GM18505 (cell line): ENCODE data around the gene SPATS2.
A peak's percentile ranks its signal among the peaks of the same experiment; 100 is the strongest.
"Not testable (repeated sequence)": the region's sequence is repeated elsewhere in the genome, so short reads cannot be mapped to it uniquely, and the experiment has no call there.

Source experiments
- ATAC-seq: cut with Tn5 transposase; IDR thresholded peaks from one replicate; pipeline ENCODE4 v1.9.1; 2021; ENCODE audit not compliant: unreplicated experiment
- POLR2A ChIP-seq: IDR thresholded peaks from 4 replicates; pipeline ENCODE4 v1.6.1; 2011; ENCODE audit warnings: borderline replicate concordance; ENCODE audit not compliant: insufficient read depth, insufficient read length; ENCODE audit errors: extremely low read depth

SPATS2 gene

DNA sequence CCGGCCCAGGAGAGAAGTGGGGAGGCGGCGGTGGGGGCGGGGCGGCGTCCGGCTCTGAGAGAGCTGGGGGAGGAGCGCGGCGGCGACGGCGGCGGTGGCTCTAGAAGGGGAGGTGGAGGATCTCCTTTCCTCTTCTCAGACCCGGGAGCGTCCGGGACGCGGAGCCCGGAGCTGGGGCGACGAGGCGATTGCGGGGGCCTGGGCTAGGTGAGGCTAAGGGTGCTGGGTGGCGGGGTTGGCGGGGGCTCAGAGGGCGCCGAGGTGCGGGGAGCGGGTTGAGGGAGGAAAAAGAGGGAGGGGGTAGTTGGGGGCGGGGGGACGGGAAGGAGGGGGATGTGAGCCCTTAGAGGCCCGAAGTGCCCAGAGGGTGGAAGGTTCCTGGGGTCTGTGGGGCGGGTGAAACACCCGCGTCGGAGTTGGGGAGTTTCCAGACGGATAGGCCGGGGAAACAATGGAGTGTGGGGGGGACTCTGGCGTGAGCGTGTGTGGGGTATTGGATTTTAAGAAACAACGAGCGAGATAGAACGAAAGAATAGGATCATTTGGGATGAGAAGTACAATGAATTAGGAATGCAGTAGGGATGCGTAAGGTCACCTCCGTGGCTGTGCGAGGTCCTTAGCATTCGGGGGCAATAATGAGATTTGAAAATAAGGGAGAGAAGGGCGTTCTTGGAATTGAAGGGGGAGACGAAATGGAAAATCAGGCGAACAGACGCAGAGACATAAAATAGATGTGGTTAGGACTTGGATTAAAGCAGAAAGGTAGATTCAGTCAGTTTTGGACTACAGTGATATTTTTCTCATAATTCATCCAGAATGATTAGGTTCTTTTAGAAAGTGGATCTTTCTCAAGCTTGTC, at the start of gene SPATS2:
Gene SPATS2, plus strand, starts transcription at position 82 of the 859 bp plus-strand sequence. CDS start 93,551 bp downstream, outside the sequence.
- no peak for ATAC-seq
- TF ChIP-seq POLR2A, result peak; percentile 39

DNA sequence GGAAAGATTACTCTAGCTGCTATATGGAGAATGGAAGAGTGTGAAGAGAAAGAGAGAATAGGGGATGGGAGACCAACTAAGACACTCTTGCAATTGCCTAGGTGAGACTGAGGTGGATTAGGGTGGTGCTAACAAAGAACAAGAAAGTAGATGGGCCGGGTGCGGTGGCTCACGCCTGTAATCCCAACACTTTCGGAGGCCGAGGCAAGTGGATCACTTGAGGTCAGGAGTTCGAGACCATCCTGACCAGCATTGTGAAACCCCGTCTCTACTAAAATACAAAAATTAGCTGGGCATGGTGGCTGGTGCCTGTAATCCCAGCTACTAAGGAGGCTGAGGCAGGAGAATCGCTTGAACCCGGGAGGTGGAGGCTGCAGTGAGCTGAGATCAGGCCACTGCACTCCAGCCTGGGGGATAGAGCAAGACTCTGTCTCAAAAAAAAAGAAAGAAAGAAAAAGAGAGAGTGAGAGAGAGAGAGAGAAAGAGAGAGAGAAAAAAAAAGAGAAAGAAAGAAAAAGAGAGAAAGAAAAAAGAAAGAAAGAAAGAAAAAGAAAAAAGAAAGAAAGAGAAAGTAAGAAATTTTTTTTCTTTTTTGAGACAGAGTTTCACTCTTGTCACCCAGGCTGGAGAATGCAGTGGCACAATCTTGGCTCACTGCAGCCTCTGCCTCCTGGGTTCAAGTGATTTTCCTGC, 46.7 kb upstream of the SPATS2 start:
- not testable (repeated sequence) for ATAC-seq

DNA sequence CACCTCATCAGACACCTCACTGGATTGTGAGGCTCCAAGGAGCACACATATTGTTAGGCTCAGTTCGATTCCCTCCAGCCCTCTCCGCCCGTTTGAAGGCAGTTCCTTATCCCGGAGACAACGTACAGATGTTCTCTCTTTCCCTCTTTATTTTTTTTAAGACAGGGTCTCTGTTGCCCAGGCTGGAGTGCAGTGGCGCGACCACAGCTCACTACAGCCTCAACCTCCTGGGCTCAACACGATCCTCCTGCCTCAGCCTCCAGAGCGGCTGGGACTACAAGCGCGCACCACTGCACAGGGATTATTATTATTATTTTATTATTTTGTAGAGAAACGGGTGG, 44.9 kb upstream of the SPATS2 start:
- ATAC-seq, result no peak
- TF ChIP-seq POLR2A, result no peak

DNA sequence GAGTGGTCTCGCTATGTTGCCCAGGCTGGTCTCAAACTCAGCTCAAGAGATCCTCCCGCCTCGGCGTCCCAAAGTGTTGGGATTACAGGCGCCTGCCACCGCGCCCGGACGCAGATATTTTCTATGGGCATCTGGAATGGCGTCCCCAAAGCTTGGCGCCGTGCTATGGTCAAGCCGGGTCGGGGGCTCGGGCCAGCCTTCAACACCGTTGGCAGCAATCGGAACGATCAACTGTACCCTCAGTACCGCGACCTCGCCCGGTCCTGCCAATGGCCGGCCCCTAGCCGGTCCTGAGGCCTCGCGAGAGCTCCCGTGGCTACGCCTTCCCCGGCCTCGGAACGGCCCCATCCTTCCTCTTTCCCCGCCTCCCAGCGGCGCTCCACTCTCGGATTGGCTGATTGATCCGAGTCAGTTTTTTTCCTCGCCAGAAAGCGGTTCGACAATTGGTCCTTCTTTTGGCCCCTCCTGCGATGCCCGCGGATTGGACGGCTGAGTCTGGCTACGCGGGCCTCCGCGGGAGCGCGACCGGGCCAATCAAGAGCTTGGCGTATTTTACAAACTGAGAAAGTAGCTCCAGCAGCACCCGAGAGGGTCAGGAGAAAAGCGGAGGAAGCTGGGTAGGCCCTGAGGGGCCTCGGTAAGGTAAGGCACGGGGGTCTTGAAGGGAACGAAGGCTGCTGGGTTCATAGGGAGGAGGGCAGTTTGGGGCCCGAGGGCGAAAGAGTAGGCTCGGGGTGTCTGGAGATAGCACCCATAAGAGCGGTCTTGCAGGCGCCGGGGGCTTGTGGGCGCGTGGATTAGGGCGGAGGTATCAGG, 44.3 kb upstream of the SPATS2 start, which contains the start of gene TROAP:
Gene TROAP, plus strand, starts transcription at position 548 of the 816 bp plus-strand sequence. CDS start 354 bp downstream, outside the sequence.
- peak; percentile 89 for TF ChIP-seq POLR2A
- ATAC-seq, result peak; percentile 97

DNA sequence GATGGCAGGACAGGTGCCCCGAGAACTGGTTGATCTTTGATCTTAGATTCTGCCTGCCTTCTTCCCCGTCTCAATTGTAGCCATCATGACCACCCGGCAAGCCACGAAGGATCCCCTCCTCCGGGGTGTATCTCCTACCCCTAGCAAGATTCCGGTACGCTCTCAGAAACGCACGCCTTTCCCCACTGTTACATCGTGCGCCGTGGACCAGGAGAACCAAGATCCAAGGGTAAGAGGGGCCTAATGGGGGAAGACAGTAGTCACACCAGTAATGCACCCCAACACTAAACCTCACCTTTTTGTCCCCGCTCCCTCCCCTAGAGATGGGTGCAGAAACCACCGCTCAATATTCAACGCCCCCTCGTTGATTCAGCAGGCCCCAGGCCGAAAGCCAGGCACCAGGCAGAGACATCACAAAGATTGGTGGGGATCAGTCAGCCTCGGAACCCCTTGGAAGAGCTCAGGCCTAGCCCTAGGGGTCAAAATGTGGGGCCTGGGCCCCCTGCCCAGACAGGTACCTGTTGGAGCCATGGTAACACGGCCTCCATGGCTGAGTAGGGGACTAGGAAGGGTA, 43.7 kb upstream of the SPATS2 start:
- TF ChIP-seq POLR2A, result no peak
- ATAC-seq, result no peak

DNA sequence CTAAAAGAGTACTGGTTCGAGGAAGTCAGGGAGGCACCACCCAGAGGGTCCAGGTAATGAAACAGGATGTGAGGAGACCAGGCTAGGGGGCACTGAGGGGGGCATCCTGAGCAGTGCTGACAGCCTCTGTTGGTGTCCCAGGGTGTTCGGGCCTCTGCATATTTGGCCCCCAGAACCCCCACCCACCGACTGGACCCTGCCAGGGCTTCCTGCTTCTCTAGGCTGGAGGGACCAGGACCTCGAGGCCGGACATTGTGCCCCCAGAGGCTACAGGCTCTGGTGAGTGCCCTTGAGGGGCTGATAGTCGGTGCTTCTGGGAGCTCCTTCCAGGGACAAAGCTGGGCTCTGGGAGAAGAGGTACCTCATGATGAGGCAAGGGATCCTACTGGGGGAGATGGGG, 41.7 kb upstream of the SPATS2 start:
- ATAC-seq, result no peak
- no peak for TF ChIP-seq POLR2A

DNA sequence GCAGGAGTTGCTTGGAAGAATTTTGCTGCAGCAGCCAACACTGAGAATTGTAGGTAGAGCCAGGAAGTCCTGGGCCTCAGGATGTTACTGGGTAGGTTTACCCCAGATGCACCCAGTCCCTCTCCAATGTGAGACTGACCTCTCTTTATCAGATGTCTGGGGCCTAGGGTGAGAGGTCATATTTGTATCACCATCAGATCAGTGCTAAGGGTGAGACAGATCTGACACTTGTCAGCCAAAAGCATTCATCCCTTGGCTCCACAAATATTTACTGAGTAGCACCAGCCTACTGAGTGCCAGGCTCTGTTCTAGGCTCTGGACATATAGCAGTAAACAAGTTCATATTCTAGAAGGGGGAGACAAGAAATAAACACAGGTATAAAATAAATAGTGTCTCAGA, 39.9 kb upstream of the SPATS2 start:
- TF ChIP-seq POLR2A, result no peak

DNA sequence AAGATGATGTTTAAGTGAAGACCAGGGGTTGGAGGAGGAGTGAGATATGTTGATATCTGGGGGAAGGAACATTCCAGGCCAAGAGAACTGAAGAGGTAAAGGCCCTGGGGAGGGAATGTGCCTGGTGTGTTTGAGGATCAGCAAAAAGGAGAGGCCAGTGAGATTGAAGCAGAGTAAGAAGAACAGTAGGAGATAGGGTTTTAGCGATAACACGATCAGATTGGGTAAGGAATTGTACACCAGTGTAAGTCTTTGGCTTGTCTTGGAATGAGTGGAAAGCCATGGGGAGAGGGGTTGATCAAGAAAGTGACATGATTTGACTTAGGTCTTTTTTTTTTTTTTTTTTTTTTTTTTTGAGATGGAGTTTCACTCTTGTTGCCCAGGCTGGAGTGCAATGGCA, 39.4 kb upstream of the SPATS2 start:
- no peak for ATAC-seq

More for the DNA sequence above, 39.9 kb upstream of the SPATS2 start:
- ATAC-seq, result no peak

DNA sequence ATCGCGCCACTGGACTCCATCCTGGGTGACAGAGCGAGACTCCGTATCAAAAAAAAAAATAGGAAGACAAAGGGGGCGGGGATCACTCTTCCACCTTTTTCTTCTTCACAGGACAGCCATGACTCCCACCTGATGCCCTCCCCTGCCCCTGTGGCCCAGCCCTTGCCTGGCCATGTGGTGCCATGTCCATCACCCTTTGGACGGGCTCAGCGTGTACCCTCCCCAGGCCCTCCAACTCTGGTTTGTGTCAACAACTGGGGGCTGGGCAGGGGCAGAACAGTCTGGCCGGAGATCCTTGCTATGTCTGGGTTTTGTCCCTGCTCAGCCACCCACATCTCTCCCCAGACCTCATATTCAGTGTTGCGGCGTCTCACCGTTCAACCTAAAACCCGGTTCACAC, 38.4 kb upstream of the SPATS2 start:
- no peak for TF ChIP-seq POLR2A
- ATAC-seq, result no peak

More for the DNA sequence above, 39.4 kb upstream of the SPATS2 start:
- TF ChIP-seq POLR2A, result no peak

DNA sequence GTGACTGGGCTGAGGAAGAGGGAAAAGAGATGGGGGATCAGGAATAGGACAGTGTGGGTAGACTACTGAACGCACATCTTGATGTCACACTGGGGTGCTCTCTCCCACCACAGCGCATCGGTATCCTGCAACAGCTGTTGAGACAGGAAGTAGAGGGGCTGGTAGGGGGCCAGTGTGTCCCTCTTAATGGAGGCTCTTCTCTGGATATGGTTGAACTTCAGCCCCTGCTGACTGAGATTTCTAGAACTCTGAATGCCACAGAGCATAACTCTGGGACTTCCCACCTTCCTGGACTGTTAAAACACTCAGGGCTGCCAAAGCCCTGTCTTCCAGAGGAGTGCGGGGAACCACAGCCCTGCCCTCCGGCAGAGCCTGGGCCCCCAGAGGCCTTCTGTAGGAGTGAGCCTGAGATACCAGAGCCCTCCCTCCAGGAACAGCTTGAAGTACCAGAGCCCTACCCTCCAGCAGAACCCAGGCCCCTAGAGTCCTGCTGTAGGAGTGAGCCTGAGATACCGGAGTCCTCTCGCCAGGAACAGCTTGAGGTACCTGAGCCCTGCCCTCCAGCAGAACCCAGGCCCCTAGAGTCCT, 37.1 kb upstream of the SPATS2 start:
- no peak for TF ChIP-seq POLR2A
- no peak for ATAC-seq

DNA sequence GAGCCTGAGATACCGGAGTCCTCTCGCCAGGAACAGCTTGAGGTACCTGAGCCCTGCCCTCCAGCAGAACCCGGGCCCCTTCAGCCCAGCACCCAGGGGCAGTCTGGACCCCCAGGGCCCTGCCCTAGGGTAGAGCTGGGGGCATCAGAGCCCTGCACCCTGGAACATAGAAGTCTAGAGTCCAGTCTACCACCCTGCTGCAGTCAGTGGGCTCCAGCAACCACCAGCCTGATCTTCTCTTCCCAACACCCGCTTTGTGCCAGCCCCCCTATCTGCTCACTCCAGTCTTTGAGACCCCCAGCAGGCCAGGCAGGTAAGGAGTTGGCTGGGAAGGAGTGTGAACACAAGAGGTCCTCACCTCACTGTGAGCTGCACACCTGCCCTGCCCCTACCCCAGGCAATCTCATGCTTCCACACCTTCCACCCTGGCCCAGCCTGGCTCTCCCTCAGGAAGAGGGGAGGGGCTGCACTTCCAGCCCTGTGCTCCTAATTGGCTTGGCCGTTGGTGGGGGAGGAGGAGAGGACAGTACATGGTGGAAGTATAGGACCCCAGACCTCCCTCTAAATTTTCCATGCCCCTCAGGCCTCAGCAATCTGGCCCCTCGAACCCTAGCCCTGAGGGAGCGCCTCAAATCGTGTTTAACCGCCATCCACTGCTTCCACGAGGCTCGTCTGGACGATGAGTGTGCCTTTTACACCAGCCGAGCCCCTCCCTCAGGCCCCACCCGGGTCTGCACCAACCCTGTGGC, 36.5 kb upstream of the SPATS2 start:
- TF ChIP-seq POLR2A, result no peak
- ATAC-seq, result no peak

DNA sequence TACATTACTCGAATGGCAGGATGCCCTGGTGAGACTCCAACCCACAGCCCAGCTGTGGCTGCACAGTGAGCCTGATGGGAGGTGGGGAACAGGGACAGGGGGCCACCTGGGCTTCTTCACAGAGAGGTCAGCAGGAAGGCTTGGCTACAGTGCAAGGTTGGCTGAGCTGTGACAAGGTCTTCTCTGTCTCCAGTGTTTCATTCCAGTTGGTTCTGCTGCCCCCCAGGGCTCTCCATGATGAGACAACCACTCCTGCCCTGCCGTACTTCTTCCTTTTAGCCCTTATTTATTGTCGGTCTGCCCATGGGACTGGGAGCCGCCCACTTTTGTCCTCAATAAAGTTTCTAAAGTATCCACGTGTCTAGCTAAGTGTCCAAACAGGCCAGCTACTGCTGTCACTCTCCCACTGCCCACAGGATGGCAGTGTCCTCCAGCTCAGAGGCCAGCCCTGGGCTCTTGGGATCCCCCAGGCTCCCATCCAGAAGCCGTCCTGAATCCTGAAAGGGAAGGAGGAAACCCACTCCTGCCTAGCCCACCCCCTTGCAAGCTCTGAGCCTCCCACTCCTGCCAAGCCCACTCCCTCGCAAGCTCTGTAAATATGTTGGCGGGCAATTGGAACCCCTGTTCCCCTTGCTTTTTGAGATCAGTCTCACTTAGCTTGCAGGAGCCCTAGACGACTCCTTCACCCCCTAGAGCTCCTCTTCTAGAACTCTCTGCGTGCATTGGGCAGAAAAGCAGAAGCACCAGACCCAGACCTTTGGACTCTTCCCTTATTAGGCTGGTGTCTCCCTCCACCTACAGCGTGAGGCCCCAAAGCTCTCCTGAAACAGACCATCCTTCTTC, 35.7 kb upstream of the SPATS2 start:
- TF ChIP-seq POLR2A, result no peak
- ATAC-seq, result no peak

DNA sequence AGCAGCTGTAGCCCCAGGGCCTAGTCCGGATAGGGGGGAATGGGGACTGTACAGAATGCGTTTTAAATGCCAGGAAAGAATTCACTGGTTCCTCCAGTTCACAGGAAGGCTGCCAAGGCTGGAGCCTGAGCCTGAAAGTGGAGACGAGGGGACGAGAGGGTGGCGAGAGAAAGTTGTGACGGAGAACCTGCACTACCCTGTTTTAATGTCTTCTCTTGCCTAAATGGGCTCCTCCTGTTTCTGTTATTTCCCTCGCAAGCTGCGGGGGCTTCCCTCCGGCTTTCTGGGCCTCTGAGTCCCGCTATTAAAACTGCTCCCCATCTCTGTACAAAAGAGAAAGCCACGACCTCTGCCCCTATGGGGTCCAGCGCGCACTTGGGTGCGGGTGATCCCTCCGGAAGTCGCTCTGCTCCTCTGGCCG, 34.8 kb upstream of the SPATS2 start:
- no peak for ATAC-seq
- TF ChIP-seq POLR2A, result no peak
